Mesenchymal stem cell (in vitro differentiated cells and primary cell): ENCODE measurements around the gene AMELX.
A peak's percentile ranks its signal among the peaks of the same experiment; 100 is the strongest.

Experiments
- DNase-seq: peaks from one replicate; pipeline ENCODE4 v3.0.0-alpha.2; 2013
- H2AFZ ChIP-seq: one replicate; pipeline ENCODE4 v1.6.1; 2013; ENCODE audit warnings: low read depth, mild to moderate bottlenecking, control low read depth, inconsistent platforms, low read length, moderate library complexity
- H2AK5ac ChIP-seq: 2 replicates; pipeline ENCODE4 v1.6.1; 2013; ENCODE audit warnings: low read length, moderate library complexity, mild to moderate bottlenecking, inconsistent platforms; ENCODE audit not compliant: severe bottlenecking
- H2BK120ac ChIP-seq: one replicate; pipeline ENCODE4 v1.6.1; 2013; ENCODE audit warnings: low read depth, mild to moderate bottlenecking, inconsistent platforms, low read length, moderate library complexity
- H2BK12ac ChIP-seq, 2 experiments: one replicate each; pipeline ENCODE4 v1.6.1; 2013; ENCODE audit warnings: inconsistent platforms in 2 of 2, low read length in 2 of 2, mild to moderate bottlenecking in 2 of 2, moderate library complexity in 2 of 2, control low read depth in 1 of 2
- H2BK15ac ChIP-seq: one replicate; pipeline ENCODE4 v1.6.1; 2013; ENCODE audit warnings: mild to moderate bottlenecking, low read depth, inconsistent platforms; ENCODE audit not compliant: poor library complexity, severe bottlenecking
- H2BK5ac ChIP-seq: 2 replicates; pipeline ENCODE4 v1.6.1; 2013; ENCODE audit warnings: low read depth, mild to moderate bottlenecking, low read length, control low read depth, inconsistent platforms; ENCODE audit not compliant: poor library complexity, severe bottlenecking
- H3K14ac ChIP-seq, 2 experiments: one replicate each; pipeline ENCODE4 v1.6.1; 2013; ENCODE audit warnings: inconsistent platforms in 2 of 2, low read length in 2 of 2, control low read depth in 1 of 2, mild to moderate bottlenecking in 1 of 2, moderate library complexity in 1 of 2
- H3K18ac ChIP-seq, 2 experiments: one replicate each; pipeline ENCODE4 v1.6.1; 2013; ENCODE audit warnings: inconsistent platforms in 2 of 2, low read length in 2 of 2, control low read depth in 1 of 2, low read depth in 1 of 2, mild to moderate bottlenecking in 1 of 2
- H3K23ac ChIP-seq, 2 experiments: one replicate each; pipeline ENCODE4 v1.6.1; 2013; ENCODE audit warnings: inconsistent platforms in 2 of 2, low read length in 2 of 2, mild to moderate bottlenecking in 2 of 2, moderate library complexity in 2 of 2, control low read depth in 1 of 2
- H3K27ac ChIP-seq: 2 replicates; pipeline ENCODE4 v1.5.1; 2013; ENCODE audit warnings: mild to moderate bottlenecking, moderate library complexity, low read length, control low read depth, inconsistent platforms; ENCODE audit not compliant: poor library complexity, severe bottlenecking
- H3K27me3 ChIP-seq, 2 experiments: 2 replicates each; pipeline versions ENCODE4 v1.6.1 to v1.7.0; 2013; ENCODE audit warnings: low read length in 2 of 2, mild to moderate bottlenecking in 2 of 2, moderate library complexity in 2 of 2, control low read depth in 1 of 2, inconsistent platforms in 1 of 2; ENCODE audit not compliant: control insufficient read depth in 1 of 2, insufficient read depth in 1 of 2
- H3K36me3 ChIP-seq, 2 experiments: 2 replicates each; pipeline versions ENCODE4 v1.6.1 to v1.7.0; 2013; ENCODE audit warnings: low read length in 2 of 2, control low read depth in 1 of 2, inconsistent platforms in 1 of 2, low read depth in 1 of 2, mild to moderate bottlenecking in 1 of 2; ENCODE audit not compliant: insufficient read depth in 2 of 2, control insufficient read depth in 1 of 2
- H3K4ac ChIP-seq, 2 experiments: one replicate each; pipeline ENCODE4 v1.6.1; 2013; ENCODE audit warnings: inconsistent platforms in 2 of 2, low read length in 2 of 2, mild to moderate bottlenecking in 2 of 2, moderate library complexity in 2 of 2, control low read depth in 1 of 2, low read depth in 1 of 2
- H3K4me1 ChIP-seq: 2 replicates; pipeline ENCODE4 v1.6.1; 2013; ENCODE audit warnings: low read depth, low read length, control low read depth; ENCODE audit not compliant: control insufficient read depth, insufficient read depth
- H3K4me2 ChIP-seq: 2 replicates; pipeline ENCODE4 v1.6.1; 2013; ENCODE audit warnings: low read length, mild to moderate bottlenecking, inconsistent platforms; ENCODE audit not compliant: poor library complexity, severe bottlenecking
- H3K4me3 ChIP-seq, 2 experiments: 2 replicates each; pipeline versions ENCODE4 v1.5.1 to v1.7.0; 2013; ENCODE audit warnings: low read length in 2 of 2, mild to moderate bottlenecking in 2 of 2, control low read depth in 1 of 2, low read depth in 1 of 2; ENCODE audit not compliant: insufficient read depth in 1 of 2
- H3K79me1 ChIP-seq: replicated peaks from 2 replicates; pipeline ENCODE4 v1.6.1; 2013; ENCODE audit warnings: mild to moderate bottlenecking, control low read depth, low read length, inconsistent platforms; ENCODE audit not compliant: poor library complexity, severe bottlenecking
- H3K9ac ChIP-seq: 2 replicates; pipeline ENCODE4 v1.7.0; 2013; ENCODE audit warnings: mild to moderate bottlenecking, low read length, moderate library complexity
- H3K9me3 ChIP-seq: 2 replicates; pipeline ENCODE4 v1.7.0; 2013; ENCODE audit warnings: mild to moderate bottlenecking, low read length; ENCODE audit not compliant: control insufficient read depth
- H4K8ac ChIP-seq: one replicate; pipeline ENCODE4 v1.6.1; 2013; ENCODE audit warnings: inconsistent platforms, mild to moderate bottlenecking, low read length, moderate library complexity
- H4K91ac ChIP-seq: one replicate; pipeline ENCODE4 v1.6.1; 2013; ENCODE audit warnings: mild to moderate bottlenecking, low read length, inconsistent platforms
- WGBS: methylation state at CpG from one replicate; pipeline ENCODE4 v1.1.7; 2013; ENCODE audit warnings: mixed read lengths; 5-methylcytosine and 5-hydroxymethylcytosine counted together

Gene AMELX

GRCh38 chrX:11257711-11258110 is 35.5 kb upstream of the AMELX start:
- WGBS = 98% methylated on average over 2 of the region's 2 CpGs

GRCh38 chrX:11259437-11259836 is 33.8 kb upstream of the AMELX start:
- Histone ChIP-seq H3K23ac (no peak overlapping the region), H3K27me3 (no peaks in the 10 kb centered on the region), H4K91ac (no peak overlapping the region), H4K8ac (no peak overlapping the region), H2BK5ac (no peak overlapping the region), H2AFZ (no peak overlapping the region), H3K9me3 (no peaks in the 10 kb centered on the region), H3K4me2 (no peak overlapping the region), H2BK12ac (no peak overlapping the region), H2AK5ac (no peak overlapping the region), H3K4ac (no peak overlapping the region), H3K4me1 (no peaks in the 10 kb centered on the region), H3K27ac (no peak overlapping the region), H3K14ac (no peak overlapping the region), H3K18ac (no peak overlapping the region), H2BK15ac (peak overlapping the region; percentile 52), H2BK120ac (no peak overlapping the region), H3K79me1 (no peaks in the 10 kb centered on the region), H3K36me3 (no peaks in the 10 kb centered on the region), H3K4me3 (no peak overlapping the region), H3K9ac (no peak overlapping the region)
- WGBS = no CpG with 5 or more reads among the region's 1 CpG
- no peak for DNase-seq

More at GRCh38 chrX:11257711-11258110, 35.5 kb upstream of the AMELX start:
- Histone ChIP-seq H4K8ac (no peak overlapping the region), H2BK12ac (no peak overlapping the region), H3K4ac (no peak overlapping the region), H4K91ac (no peak overlapping the region), H3K18ac (no peak overlapping the region), H3K14ac (no peak overlapping the region), H3K27me3 (no peaks in the 10 kb centered on the region), H2AFZ (no peak overlapping the region), H2AK5ac (no peak overlapping the region), H3K4me3 (no peak overlapping the region), H3K36me3 (peaks cover 0 to 13% of the 10 kb centered on the region in 2 experiments), H3K79me1 (no peaks in the 10 kb centered on the region), H3K4me2 (no peak overlapping the region), H3K27ac (no peak overlapping the region), H3K9me3 (no peaks in the 10 kb centered on the region), H2BK5ac (no peak overlapping the region), H3K23ac (no peak overlapping the region), H2BK120ac (no peak overlapping the region), H2BK15ac (no peak overlapping the region), H3K9ac (no peak overlapping the region), H3K4me1 (no peaks in the 10 kb centered on the region)
- DNase-seq = no peak

GRCh38 chrX:11261260-11261659 is 32.0 kb upstream of the AMELX start:
- Histone ChIP-seq H2BK12ac (no peak overlapping the region), H2AFZ (no peak overlapping the region), H3K27me3 (no peaks in the 10 kb centered on the region), H3K9me3 (no peaks in the 10 kb centered on the region), H3K9ac (no peak overlapping the region), H3K27ac (no peak overlapping the region), H2BK15ac (no peak overlapping the region), H3K4ac (no peak overlapping the region), H3K14ac (no peak overlapping the region), H4K8ac (no peak overlapping the region), H2BK120ac (no peak overlapping the region), H3K4me3 (no peak overlapping the region), H4K91ac (no peak overlapping the region), H2AK5ac (no peak overlapping the region), H3K18ac (no peak overlapping the region), H3K36me3 (no peaks in the 10 kb centered on the region), H3K4me1 (no peaks in the 10 kb centered on the region), H2BK5ac (no peak overlapping the region), H3K79me1 (no peaks in the 10 kb centered on the region), H3K4me2 (no peak overlapping the region), H3K23ac (no peak overlapping the region)
- peak; percentile 64 for DNase-seq
- 89% methylated on average over 1 of the region's 1 CpG for WGBS

GRCh38 chrX:11264925-11265324 is 28.3 kb upstream of the AMELX start:
- no peak overlapping the region for H3K4me2 ChIP-seq
- H2BK12ac ChIP-seq = no peak overlapping the region
- H2BK5ac ChIP-seq = no peak overlapping the region
- H3K4me3 ChIP-seq = peak overlapping the region in 1 of 2 experiments; percentile 42
- H3K23ac ChIP-seq = no peak overlapping the region
- no peak overlapping the region for H2BK120ac ChIP-seq
- H3K9ac ChIP-seq = peak overlapping the region; percentile 79
- H3K14ac ChIP-seq = no peak overlapping the region
- H3K9me3 ChIP-seq = no peaks in the 10 kb centered on the region
- no peaks in the 10 kb centered on the region for H3K79me1 ChIP-seq
- H3K18ac ChIP-seq = no peak overlapping the region
- H2AK5ac ChIP-seq = no peak overlapping the region
- 96% methylated on average over 1 of the region's 1 CpG for WGBS
- no peak overlapping the region for H4K91ac ChIP-seq
- DNase-seq = no peak
- no peaks in the 10 kb centered on the region for H3K36me3 ChIP-seq
- no peak overlapping the region for H2AFZ ChIP-seq
- no peak overlapping the region for H4K8ac ChIP-seq
- H3K4ac ChIP-seq = no peak overlapping the region
- H3K27ac ChIP-seq = no peak overlapping the region
- H3K27me3 ChIP-seq = no peaks in the 10 kb centered on the region
- H2BK15ac ChIP-seq = no peak overlapping the region
- H3K4me1 ChIP-seq = no peaks in the 10 kb centered on the region
